MCF 10A (cell line): ENCODE results near the gene ZNF423. TPM values are rescaled to one million over a fixed set of nuclear protein-coding genes. Genes with fewer than 3 reads are reported as not detected.

Source experiments
- BruUV-seq: library from RNA; stranded (reverse); fragments of 400-500 nt; replicated peaks from 2 replicates; lab custom pipeline; 2021; lab: Mats Ljungman, UMichigan
- CTCF ChIA-PET: fragments of 300-600 bp; sonication (Branson Sonifier 250); formaldehyde crosslinking; extraction: SDS; loops from one replicate; lab custom pipeline; 2021; ENCODE audit warnings: antibody characterized with exemption, inconsistent platforms; lab: Yijun Ruan, JAX
- POLR2A ChIA-PET: fragments of 300-600, 350-650 bp; sonication (Branson Sonifier 250); formaldehyde crosslinking; extraction: SDS; loops from one replicate; lab custom pipeline; 2020; ENCODE audit warnings: antibody characterized with exemption, inconsistent platforms; lab: Yijun Ruan, JAX
- DNase-seq: peaks from one replicate; pipeline ENCODE4 v3.0.0-alpha.2; 2018; ENCODE audit not compliant: unreplicated experiment
- H3K27ac Mint-ChIP-seq: one replicate; pipeline ENCODE4 v1.8.0; 2022; ENCODE audit warnings: mild to moderate bottlenecking, low read depth, mixed read lengths; ENCODE audit not compliant: unreplicated experiment
- H3K27me3 Mint-ChIP-seq: one replicate; pipeline ENCODE4 v1.8.0; 2022; ENCODE audit warnings: mixed read lengths; ENCODE audit not compliant: insufficient read depth, unreplicated experiment
- H3K36me3 Mint-ChIP-seq: one replicate; pipeline ENCODE4 v1.8.0; 2022; ENCODE audit warnings: mild to moderate bottlenecking, moderate library complexity, mixed read lengths; ENCODE audit not compliant: insufficient read depth, unreplicated experiment
- H3K4me1 Mint-ChIP-seq: one replicate; pipeline ENCODE4 v1.8.0; 2022; ENCODE audit warnings: mixed read lengths; ENCODE audit not compliant: insufficient read depth, unreplicated experiment
- H3K4me3 Mint-ChIP-seq: one replicate; pipeline ENCODE4 v1.8.0; 2022; ENCODE audit warnings: mild to moderate bottlenecking, moderate library complexity, mixed read lengths; ENCODE audit not compliant: unreplicated experiment
- H3K9me3 Mint-ChIP-seq: one replicate; pipeline ENCODE4 v1.8.0; 2022; ENCODE audit warnings: mixed read lengths; ENCODE audit not compliant: unreplicated experiment
- intact Hi-C: fragments of 100-400 bp; cut with micrococcal nuclease; formaldehyde crosslinking; loops from 2 replicates; pipeline ENCODE4 v1.14.1; 2022
- total RNA-seq: library from RNA; stranded (reverse); gene quantifications from 2 replicates; pipeline ENCODE4 v1.2.3, GENCODE V29; 2022
- TF ChIP-seq, protein P1 (sequence below): fragments of 200-600 bp; IDR thresholded peaks from one replicate; pipeline ENCODE4 v1.8.0; 2022; ENCODE audit warnings: antibody characterized with exemption, mild to moderate bottlenecking; ENCODE audit not compliant: unreplicated experiment

ZNF423 gene
- total RNA-seq, 1 experiment from 2014 or later = not detected

DNA sequence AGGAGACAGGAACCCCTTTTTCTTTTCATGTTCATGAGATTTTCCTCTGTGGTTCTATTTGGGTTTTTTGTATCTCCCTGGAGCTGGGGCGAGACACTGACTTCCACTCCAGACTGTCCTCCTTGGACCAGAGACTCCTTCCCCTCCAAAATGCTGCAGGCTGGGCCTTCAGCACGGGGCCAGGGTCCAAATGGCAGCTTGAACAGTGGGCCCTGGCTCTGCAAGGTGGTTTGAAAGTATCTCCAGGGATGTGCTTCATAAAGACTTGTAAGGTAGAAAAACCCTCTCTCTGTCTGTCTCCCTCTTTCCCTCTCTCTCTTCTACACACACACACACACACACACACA, 236.1 kb downstream of the ZNF423 start:
- CTCF ChIA-PET = interaction anchor here (1.0 kb wide), 1 partner anchor 27 kb away, joined by 3 read pairs; no protein-coding TSS in a partner anchor
- no TSS peak for BruUV-seq
- H3K4me3 Mint-ChIP-seq = no peak overlapping the region
- POLR2A ChIA-PET = no interaction called here
- DNase-seq = no peak
- no peaks in the 10 kb centered on the region for H3K9me3 Mint-ChIP-seq
- H3K27me3 Mint-ChIP-seq = peaks cover 16% of the 10 kb centered on the region
- H3K27ac Mint-ChIP-seq = no peak overlapping the region
- no peaks in the 10 kb centered on the region for H3K4me1 Mint-ChIP-seq
- intact Hi-C loops = no loop called here
- TF ChIP-seq, protein P1, sequence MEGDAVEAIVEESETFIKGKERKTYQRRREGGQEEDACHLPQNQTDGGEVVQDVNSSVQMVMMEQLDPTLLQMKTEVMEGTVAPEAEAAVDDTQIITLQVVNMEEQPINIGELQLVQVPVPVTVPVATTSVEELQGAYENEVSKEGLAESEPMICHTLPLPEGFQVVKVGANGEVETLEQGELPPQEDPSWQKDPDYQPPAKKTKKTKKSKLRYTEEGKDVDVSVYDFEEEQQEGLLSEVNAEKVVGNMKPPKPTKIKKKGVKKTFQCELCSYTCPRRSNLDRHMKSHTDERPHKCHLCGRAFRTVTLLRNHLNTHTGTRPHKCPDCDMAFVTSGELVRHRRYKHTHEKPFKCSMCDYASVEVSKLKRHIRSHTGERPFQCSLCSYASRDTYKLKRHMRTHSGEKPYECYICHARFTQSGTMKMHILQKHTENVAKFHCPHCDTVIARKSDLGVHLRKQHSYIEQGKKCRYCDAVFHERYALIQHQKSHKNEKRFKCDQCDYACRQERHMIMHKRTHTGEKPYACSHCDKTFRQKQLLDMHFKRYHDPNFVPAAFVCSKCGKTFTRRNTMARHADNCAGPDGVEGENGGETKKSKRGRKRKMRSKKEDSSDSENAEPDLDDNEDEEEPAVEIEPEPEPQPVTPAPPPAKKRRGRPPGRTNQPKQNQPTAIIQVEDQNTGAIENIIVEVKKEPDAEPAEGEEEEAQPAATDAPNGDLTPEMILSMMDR = no peak
- H3K36me3 Mint-ChIP-seq = no peaks in the 10 kb centered on the region

DNA sequence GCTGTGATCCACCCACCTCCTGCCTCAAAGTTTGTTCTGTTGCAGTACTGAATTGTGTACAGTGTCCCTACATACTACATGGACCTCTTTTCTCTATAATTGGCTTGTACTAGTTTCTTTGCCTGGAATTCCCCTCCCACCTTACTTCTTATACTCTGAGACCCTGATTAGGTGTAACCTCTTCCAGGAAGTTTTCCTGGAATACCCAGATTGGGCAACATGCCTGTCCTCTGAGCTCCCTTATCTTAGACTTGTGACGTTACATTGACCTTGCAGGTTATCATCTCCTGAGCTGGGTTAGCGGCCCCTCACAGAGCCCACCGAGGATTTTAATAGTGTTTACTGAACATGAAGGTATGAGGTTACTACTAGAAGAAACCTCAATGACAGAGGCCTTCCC, 237.0 kb downstream of the ZNF423 start:
- no peaks in the 10 kb centered on the region for H3K36me3 Mint-ChIP-seq
- peaks cover 24% of the 10 kb centered on the region for H3K27me3 Mint-ChIP-seq
- H3K27ac Mint-ChIP-seq = no peak overlapping the region
- ChIA-PET POLR2A (no interaction called here), CTCF (no interaction called here)
- no peak overlapping the region for H3K4me3 Mint-ChIP-seq
- TF ChIP-seq, protein P1 = no peak
- no peaks in the 10 kb centered on the region for H3K9me3 Mint-ChIP-seq
- no peak for DNase-seq
- intact Hi-C loops = no loop called here
- no peaks in the 10 kb centered on the region for H3K4me1 Mint-ChIP-seq
- BruUV-seq = no TSS peak

DNA sequence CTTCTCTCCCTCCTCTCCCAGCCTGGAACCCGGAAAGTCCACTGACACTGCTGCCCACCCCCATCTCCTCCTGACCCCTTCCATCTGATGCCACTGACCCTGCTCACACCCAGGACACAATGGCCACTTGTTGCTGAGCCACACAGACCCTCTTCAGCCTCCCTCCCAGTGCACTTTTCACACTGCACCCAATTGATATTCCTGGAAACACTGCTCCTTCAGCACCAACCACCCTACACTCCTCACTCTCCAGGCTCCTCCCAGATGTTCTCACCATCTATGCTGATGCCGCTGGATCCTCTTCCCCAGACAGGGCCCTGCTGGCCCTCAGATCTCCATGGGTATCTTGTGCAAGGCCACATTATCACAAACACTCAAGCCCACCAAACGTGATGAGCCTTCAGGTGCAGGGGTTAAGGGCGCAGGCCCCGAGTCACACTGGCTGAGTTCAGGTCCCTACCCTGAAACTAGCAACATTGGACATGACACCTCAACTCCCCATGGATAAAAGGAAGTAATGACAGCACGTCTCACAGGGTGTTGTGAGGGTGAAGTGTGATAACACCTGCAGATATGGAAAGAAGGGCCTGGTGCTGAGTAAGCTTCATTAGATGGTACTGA, 238.1 kb downstream of the ZNF423 start:
- H3K4me3 Mint-ChIP-seq = no peak overlapping the region
- no peaks in the 10 kb centered on the region for H3K4me1 Mint-ChIP-seq
- CTCF ChIA-PET = no interaction called here
- TF ChIP-seq, protein P1 = no peak
- H3K36me3 Mint-ChIP-seq = no peaks in the 10 kb centered on the region
- no peaks in the 10 kb centered on the region for H3K9me3 Mint-ChIP-seq
- POLR2A ChIA-PET = no interaction called here
- no peak for DNase-seq
- peaks cover 35% of the 10 kb centered on the region for H3K27me3 Mint-ChIP-seq
- no peak overlapping the region for H3K27ac Mint-ChIP-seq
- BruUV-seq = no TSS peak
- intact Hi-C loops = no loop called here

DNA sequence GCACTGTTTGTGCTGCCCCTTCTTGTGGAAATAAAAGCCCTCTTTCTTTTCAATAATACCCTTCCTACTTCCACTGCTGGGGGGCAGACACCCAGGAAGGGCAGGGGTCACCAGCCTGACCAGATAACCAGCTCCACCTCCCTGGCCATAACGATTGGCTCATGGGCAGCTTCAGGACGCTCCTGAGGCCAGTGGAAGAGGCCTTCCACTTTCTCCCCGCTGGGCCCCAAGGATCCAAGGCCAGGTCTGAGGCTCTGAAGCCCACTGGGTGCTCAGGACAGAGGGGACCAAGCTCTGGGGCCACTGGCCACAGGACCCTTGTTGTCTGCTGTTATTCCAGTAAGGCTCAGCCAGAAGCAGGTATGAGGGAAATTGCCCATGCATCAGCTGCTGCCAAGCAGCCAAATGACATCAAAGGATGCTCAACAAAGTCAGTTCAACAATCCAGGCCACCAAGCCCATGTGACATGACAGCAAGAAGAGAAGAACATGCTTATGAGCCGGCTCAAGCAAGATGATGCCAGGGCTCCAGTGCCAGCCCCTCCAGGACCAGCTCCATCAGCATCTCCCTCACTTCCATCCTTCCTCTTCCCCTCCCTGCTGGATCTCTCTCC, 238.8 kb downstream of the ZNF423 start:
- Mint-ChIP-seq H3K9me3 (no peaks in the 10 kb centered on the region), H3K27ac (no peak overlapping the region), H3K36me3 (no peaks in the 10 kb centered on the region), H3K27me3 (peaks cover 42% of the 10 kb centered on the region), H3K4me3 (no peak overlapping the region), H3K4me1 (no peaks in the 10 kb centered on the region)
- BruUV-seq = no TSS peak
- intact Hi-C loops = no loop called here
- ChIA-PET CTCF (no interaction called here), POLR2A (no interaction called here)
- no peak for DNase-seq
- TF ChIP-seq, protein P1 = no peak
